ENCODE results near the gene EEF1AKMT2.
"Not testable (repeated sequence)": the region's sequence is repeated elsewhere in the genome, so short reads cannot be mapped to it uniquely, and the experiment has no call there.

Gene EEF1AKMT2

GRCh38 chr10:124799211-124799610 is 7.5 kb upstream of the EEF1AKMT2 start:
- TF ChIP-seq CTCF (IDR thresholded peaks at IDR 0.05; ENCODE audit: insufficient read depth, low read length, missing control alignments) = no peak
- no peak for DNase-seq (ENCODE audit: low read depth, low spot score)
- H3K4me3 ChIP-seq (ENCODE audit: low read depth, low read length) = no peak overlapping the region
- POLR2A ChIA-PET = no interaction called here
- CTCF ChIA-PET = interaction anchor here (1.2 kb wide), 1 partner anchor 14 kb away, joined by 3 read pairs; no protein-coding TSS in a partner anchor

- no peak for TF ChIP-seq CTCF (IDR thresholded peaks at IDR 0.05; ENCODE audit: insufficient read depth, low read length, missing control alignments)
- ChIA-PET POLR2A (no interaction called here), CTCF (interaction anchor here (1.2 kb wide), 1 partner anchor 14 kb away, joined by 3 read pairs; no protein-coding TSS in a partner anchor)
- no peak overlapping the region for H3K4me3 ChIP-seq (ENCODE audit: low read depth, low read length)
- DNase-seq (ENCODE audit: low read depth, low spot score) = no peak
These were observed 7.1 kb upstream of the EEF1AKMT2 start for GRCh38 chr10:124798781-124799180.

GRCh38 chr10:124798364-124798763 is 6.7 kb upstream of the EEF1AKMT2 start:
- no peak overlapping the region for H3K4me3 ChIP-seq (ENCODE audit: low read depth, low read length)
- POLR2A ChIA-PET = no interaction called here
- CTCF ChIA-PET = interaction anchor here (1.2 kb wide), 1 partner anchor 15 kb away, joined by 3 read pairs; no protein-coding TSS in a partner anchor
- no peak for DNase-seq (ENCODE audit: low read depth, low spot score)
- TF ChIP-seq CTCF (IDR thresholded peaks at IDR 0.05; ENCODE audit: insufficient read depth, low read length, missing control alignments) = no peak

- POLR2A ChIA-PET = no interaction called here
- TF ChIP-seq CTCF (IDR thresholded peaks at IDR 0.05; ENCODE audit: insufficient read depth, low read length, missing control alignments) = no peak
- CTCF ChIA-PET = interaction anchor here (1.4 kb wide), 1 partner anchor 12 kb away, joined by 4 read pairs; no protein-coding TSS in a partner anchor
- no peak for DNase-seq (ENCODE audit: low read depth, low spot score)
- no peak overlapping the region for H3K4me3 ChIP-seq (ENCODE audit: low read depth, low read length)
These were observed 1.3 kb upstream of the EEF1AKMT2 start for GRCh38 chr10:124792998-124793352.

GRCh38 chr10:124782900-124783299 is 8.8 kb downstream of the EEF1AKMT2 start:
- POLR2A ChIA-PET; DNase-seq (ENCODE audit: low read depth, low spot score): not testable (repeated sequence)

GRCh38 chr10:124768791-124769190 is 22.9 kb downstream of the EEF1AKMT2 start:
- ChIA-PET CTCF (no interaction called here), POLR2A (no interaction called here)
- no peak overlapping the region for H3K4me3 ChIP-seq (ENCODE audit: low read depth, low read length)
- no peak for TF ChIP-seq CTCF (IDR thresholded peaks at IDR 0.05; ENCODE audit: insufficient read depth, low read length, missing control alignments)
- no peak for DNase-seq (ENCODE audit: low read depth, low spot score)

More at GRCh38 chr10:124782900-124783299, 8.8 kb downstream of the EEF1AKMT2 start:
- CTCF ChIA-PET; H3K4me3 ChIP-seq (ENCODE audit: low read depth, low read length): not testable (repeated sequence)

- POLR2A ChIA-PET = no interaction called here
- CTCF ChIA-PET = interaction anchor here (1.1 to 1.4 kb wide), 4 partner anchors 9 to 24 kb away, joined by 3 to 6 read pairs (median 3); no protein-coding TSS in a partner anchor
- DNase-seq (ENCODE audit: low read depth, low spot score) = no peak
- H3K4me3 ChIP-seq (ENCODE audit: low read depth, low read length) = no peak overlapping the region
- TF ChIP-seq CTCF (IDR thresholded peaks at IDR 0.05; ENCODE audit: insufficient read depth, low read length, missing control alignments) = no peak
These were observed 26.4 kb downstream of the EEF1AKMT2 start for GRCh38 chr10:124765256-124765655.

Data from AG04449 (cell line).